Thoracic aorta (tissue), 2 donors: ENCODE results near the gene MCF2L. TPM values are rescaled to one million over a fixed set of nuclear protein-coding genes. Genes with fewer than 3 reads are reported as not detected.
"Not testable (repeated sequence)": the region's sequence is repeated elsewhere in the genome, so short reads cannot be mapped to it uniquely, and the experiment has no call there.

Experiments used
- ATAC-seq: fragments of 150-250 bp; one replicate; pipeline ENCODE4 v1.8.0; 2017; ENCODE audit warnings: low read depth; ENCODE audit not compliant: insufficient number of reproducible peaks, low FRiP score
- DNase-seq: peaks from one replicate; pipeline ENCODE4 v3.0.0-alpha.2; 2020; ENCODE audit warnings: low spot score
- H3K27ac ChIP-seq, 2 donors: fragments of 200-600 bp; sonication (generic); 1 replicate in 1 of 2; 2 replicates in 1 of 2; pipeline ENCODE4 v1.5.1; 2016; ENCODE audit warnings: mild to moderate bottlenecking in 2 of 2, moderate library complexity in 2 of 2
- H3K27me3 ChIP-seq: fragments of 200-600 bp; sonication (generic); replicated peaks from 2 replicates; pipeline ENCODE4 v1.6.0; 2016; ENCODE audit warnings: mild to moderate bottlenecking; ENCODE audit not compliant: insufficient read depth
- H3K36me3 ChIP-seq: fragments of 200-600 bp; sonication (generic); one replicate; pipeline ENCODE4 v1.5.1; 2016
- H3K4me1 ChIP-seq, 2 donors: fragments of 200-600 bp; sonication (generic); 1 replicate in 1 of 2; 2 replicates in 1 of 2; pipeline versions ENCODE4 v1.5.1 to v1.6.0; 2016; ENCODE audit warnings: low read depth in 2 of 2, mild to moderate bottlenecking in 1 of 2; ENCODE audit not compliant: control insufficient read depth in 1 of 2
- H3K4me3 ChIP-seq: fragments of 200-600 bp; sonication (generic); 2 replicates; pipeline ENCODE4 v1.5.1; 2016; ENCODE audit warnings: mild to moderate bottlenecking
- H3K9me3 ChIP-seq: fragments of 200-600 bp; sonication (generic); 2 replicates; pipeline ENCODE4 v1.5.1; 2016
- CTCF ChIP-seq: fragments of 200-600 bp; sonication (generic); IDR thresholded peaks from one replicate; pipeline ENCODE4 v1.5.1; 2019; ENCODE audit warnings: antibody characterized with exemption
- total RNA-seq, 2 donors: library from RNA; depleted of rRNA; stranded (reverse); fragments of >200 nt; gene quantifications; one replicate each; pipeline versions ENCODE4 v1.1.0 to v1.2.3, GENCODE V29; 2016

The MCF2L gene
- total RNA-seq, 2 donors from 2014 or later = 34.9 to 49.2 TPM

GRCh38 chr13:113098162-113098732 is 129.2 kb downstream of the MCF2L start:
- H3K4me1 ChIP-seq = no peaks in the 10 kb centered on the region
- no peak overlapping the region for H3K4me3 ChIP-seq
- ATAC-seq = no peak

GRCh38 chr13:113099142-113099541 is 130.1 kb downstream of the MCF2L start:
- no peak for DNase-seq
- ATAC-seq = no peak
- no peak for TF ChIP-seq CTCF
- Histone ChIP-seq H3K36me3 (no peaks in the 10 kb centered on the region), H3K27me3 (no peaks in the 10 kb centered on the region), H3K27ac (no peak overlapping the region), H3K4me3 (no peak overlapping the region), H3K9me3 (no peaks in the 10 kb centered on the region), H3K4me1 (no peaks in the 10 kb centered on the region)

More at GRCh38 chr13:113098162-113098732, 129.2 kb downstream of the MCF2L start:
- H3K27ac ChIP-seq = no peak overlapping the region
- DNase-seq = no peak
- no peaks in the 10 kb centered on the region for H3K9me3 ChIP-seq
- TF ChIP-seq CTCF = no peak
- H3K27me3 ChIP-seq = no peaks in the 10 kb centered on the region
- H3K36me3 ChIP-seq = no peaks in the 10 kb centered on the region

- not testable (repeated sequence) for ATAC-seq
Observed at GRCh38 chr13:113102302-113102701, 133.3 kb downstream of the MCF2L start.

DNA sequence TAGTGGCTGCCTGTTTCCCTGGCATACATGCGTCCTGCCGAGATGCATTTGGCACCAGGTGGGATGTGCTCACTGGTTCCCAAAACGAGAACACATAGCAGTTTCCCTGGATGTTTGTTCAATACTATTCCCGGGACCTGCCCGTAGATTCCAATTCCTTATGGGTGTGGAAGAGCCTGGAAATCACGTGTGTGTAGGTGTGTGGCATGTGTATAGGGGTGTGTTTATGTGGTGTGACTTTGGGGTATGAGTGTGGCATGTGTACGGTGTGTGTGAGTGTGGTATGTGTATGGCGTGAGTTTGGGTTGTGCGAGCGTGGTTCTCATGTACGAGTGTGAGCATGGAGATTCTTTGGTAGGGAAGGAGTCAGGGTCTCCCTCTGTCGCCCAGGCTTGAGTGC is 133.7 kb downstream of the MCF2L start:
- Histone ChIP-seq H3K27me3 (no peaks in the 10 kb centered on the region), H3K4me1 (no peaks in the 10 kb centered on the region), H3K4me3 (no peak overlapping the region), H3K36me3 (no peaks in the 10 kb centered on the region), H3K27ac (no peak overlapping the region), H3K9me3 (no peaks in the 10 kb centered on the region)
- no peak for DNase-seq
- no peak for ATAC-seq
- no peak for TF ChIP-seq CTCF

More at GRCh38 chr13:113102302-113102701, 133.3 kb downstream of the MCF2L start:
- DNase-seq, H3K9me3 ChIP-seq, H3K27ac ChIP-seq, H3K4me3 ChIP-seq, H3K27me3 ChIP-seq, H3K4me1 ChIP-seq, H3K36me3 ChIP-seq: not testable (repeated sequence)

GRCh38 chr13:113103646-113104045 is 134.6 kb downstream of the MCF2L start:
- no peak for TF ChIP-seq CTCF
- Histone ChIP-seq H3K27me3 (no peaks in the 10 kb centered on the region), H3K27ac (no peak overlapping the region), H3K36me3 (no peaks in the 10 kb centered on the region), H3K4me1 (no peaks in the 10 kb centered on the region), H3K4me3 (no peak overlapping the region), H3K9me3 (no peaks in the 10 kb centered on the region)
- ATAC-seq (no peak), DNase-seq (no peak)
